Iris pigment epithelial cell (primary cell): ENCODE measurements around the gene SRSF1.
"Not testable (repeated sequence)": the region's sequence is repeated elsewhere in the genome, so short reads cannot be mapped to it uniquely, and the experiment has no call there.

ENCODE experiments used
- DNase-seq: peaks from one replicate; pipeline ENCODE4 v3.0.0-alpha.2; 2011; ENCODE audit warnings: low read depth

SRSF1 gene

GRCh38 chr17:58006924-58007780, at the start of gene SRSF1:
Gene SRSF1, minus strand, starts transcription at chr17:58007246. Its CDS starts 109 bp downstream, at chr17:58007137.
- peak; percentile 97 for DNase-seq

DNA sequence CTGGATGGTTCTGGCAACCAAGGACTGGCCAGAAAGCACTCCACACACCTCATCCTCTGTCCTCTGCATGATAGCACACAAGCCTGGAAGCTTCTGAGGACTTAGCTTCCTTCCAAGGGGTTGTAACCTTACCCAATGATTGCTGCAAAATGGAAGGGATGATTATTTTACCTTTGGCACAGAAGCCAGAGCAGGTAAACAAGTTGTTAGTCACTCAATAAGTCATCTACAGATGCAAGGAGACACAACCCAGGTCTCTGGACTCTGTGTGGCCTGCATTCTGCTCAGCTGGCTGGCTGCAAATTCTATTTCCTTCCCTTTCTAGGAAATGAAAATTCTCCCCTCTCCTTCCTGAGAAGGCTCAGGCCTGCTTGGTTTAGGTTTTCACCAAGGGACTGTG, 49.4 kb upstream of the SRSF1 start:
- DNase-seq, result no peak

- DNase-seq, result no peak
These were observed 47.6 kb upstream of the SRSF1 start for GRCh38 chr17:58054641-58055040.

DNA sequence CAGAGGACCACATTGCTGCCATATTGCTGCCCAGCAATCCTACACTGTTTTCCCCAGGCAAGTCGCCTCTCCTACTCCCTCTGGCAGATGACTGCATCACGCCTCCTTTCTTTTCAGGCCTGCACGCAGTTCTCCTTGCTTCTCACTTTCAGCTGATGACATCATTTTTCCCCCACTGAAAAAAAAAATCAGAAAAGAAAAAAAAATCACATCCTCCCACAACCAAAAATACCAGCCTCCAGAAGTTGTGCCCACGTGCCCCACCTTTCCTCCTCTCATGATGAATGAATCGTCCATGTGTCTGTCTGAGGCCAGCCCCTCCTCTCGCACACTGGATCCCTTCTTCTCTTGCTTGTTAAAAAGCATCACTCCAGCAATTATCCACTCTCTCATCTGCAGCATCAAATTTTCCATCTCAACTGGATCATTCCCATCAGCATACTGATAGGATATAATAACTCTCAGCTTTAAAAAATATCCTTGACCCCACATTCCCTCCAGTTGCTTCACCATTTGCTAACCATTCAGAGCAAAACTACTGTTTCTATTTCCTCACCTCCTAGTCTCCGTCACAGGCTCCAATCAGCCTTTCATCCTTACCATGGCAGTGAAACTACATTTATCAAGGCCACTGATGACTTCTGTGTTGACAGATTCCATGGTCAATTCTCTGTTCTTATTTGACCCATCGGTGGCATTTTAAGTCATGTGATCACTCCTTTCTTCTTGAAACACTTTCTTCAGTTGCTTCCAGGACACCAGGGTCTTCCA, 46.1 kb upstream of the SRSF1 start:
- no peak for DNase-seq

- DNase-seq, result no peak
These were observed 45.4 kb upstream of the SRSF1 start for GRCh38 chr17:58052407-58052806.

- DNase-seq, result no peak
These were observed 44.4 kb upstream of the SRSF1 start for GRCh38 chr17:58051468-58051867.

- DNase-seq, result no peak
These were observed 43.9 kb upstream of the SRSF1 start for GRCh38 chr17:58050966-58051365.

GRCh38 chr17:58049533-58049932, 42.5 kb upstream of the SRSF1 start:
- DNase-seq, result no peak

DNA sequence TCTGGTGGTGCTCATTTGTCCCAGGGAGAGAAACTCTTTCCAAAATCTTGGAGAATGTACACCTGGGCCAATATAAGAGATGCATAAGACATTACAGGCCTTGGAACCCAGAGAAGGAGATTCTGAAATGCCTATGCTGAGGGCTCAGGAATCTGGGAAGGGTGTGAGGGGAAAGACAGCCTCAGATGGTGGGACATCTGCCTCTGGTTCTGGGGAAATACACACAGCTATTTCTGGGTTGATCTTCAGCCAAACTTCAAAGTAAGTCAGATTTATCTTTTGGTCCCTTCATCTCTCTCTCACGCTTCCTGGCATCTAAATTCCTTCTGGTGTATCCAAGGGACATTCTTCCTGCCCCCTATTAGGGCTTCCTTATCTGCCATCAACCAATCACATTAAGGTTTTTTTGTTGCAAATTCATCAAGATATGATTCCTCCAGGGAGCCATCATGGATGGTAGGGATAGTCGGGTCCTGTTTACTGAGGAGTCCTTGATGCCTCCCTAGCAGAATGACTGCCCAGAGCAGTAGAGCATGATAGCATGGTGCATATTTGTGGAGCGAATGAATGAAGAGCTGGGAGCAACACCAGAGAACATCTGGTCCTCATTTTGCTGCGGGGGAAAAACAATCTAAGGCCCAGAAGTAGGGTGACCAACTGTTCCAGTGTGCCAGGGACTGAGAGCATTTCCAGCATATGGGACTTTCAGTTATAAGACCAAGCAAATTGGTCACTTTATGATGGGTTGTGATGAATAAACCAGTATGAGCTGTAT, 40.5 kb upstream of the SRSF1 start:
- no peak for DNase-seq

GRCh38 chr17:58046239-58047094, 39.4 kb upstream of the SRSF1 start:
- DNase-seq, result no peak

DNA sequence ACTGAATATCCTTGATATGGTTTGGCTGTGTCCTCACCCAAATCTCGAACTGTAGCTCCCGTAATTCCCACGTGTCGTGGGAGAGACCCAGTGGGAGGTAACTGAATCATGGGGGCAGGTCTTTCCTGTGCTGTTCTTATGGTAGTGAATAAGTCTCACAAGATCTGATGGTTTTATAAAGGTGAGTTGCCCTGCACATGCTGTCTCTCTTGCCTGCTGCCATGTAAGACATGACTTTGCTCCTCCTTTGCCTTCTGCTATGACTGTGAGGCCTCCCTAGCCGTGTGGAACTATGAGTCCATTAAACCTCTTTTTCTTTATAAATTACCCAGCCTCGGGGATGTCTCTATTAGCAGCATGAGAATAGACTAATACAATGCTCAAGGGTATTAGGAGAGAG, 37.2 kb upstream of the SRSF1 start:
- not testable (repeated sequence) for DNase-seq

- no peak for DNase-seq
These were observed 36.5 kb upstream of the SRSF1 start for GRCh38 chr17:58043221-58044181.

DNA sequence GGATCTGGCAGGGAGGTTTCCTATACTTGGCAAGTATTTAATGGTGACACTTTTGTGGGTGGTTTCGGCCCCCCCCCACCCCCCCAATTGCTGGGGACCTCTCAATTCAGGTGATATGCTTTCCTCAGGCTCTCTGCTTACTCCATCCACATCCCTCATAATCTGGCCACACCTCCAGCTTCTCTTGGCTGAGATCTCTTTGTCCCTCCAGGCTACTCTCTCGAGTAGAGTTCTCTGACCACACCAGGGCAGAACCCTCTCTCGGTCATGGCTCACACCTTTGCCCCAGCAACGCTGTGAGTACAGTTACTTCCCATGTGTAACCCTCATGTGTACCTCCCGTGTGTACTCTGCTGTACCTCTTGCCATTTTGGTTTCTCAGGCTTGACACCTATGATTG, 34.1 kb upstream of the SRSF1 start:
- no peak for DNase-seq

DNA sequence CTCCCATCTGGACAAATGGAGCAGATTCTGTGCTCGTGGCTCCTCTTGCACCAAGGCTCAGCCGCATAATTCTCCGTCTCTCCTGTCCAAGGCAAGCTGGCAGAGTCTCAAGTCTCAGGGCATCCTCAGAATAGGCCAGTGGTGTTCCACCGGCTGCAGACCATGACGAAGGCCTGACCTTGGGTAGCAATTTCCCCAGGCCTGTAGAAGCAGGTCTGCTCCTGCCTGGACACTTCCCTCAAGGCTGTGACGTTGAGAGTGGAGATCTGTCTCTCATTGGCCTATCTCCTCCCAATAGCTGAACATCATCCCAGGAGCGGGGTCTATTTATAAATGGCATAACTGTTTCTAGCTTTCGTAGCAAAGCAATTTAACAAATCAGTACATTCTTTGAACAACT, 33.3 kb upstream of the SRSF1 start:
- DNase-seq, result no peak

GRCh38 chr17:58039975-58040374, 32.9 kb upstream of the SRSF1 start:
- no peak for DNase-seq

DNA sequence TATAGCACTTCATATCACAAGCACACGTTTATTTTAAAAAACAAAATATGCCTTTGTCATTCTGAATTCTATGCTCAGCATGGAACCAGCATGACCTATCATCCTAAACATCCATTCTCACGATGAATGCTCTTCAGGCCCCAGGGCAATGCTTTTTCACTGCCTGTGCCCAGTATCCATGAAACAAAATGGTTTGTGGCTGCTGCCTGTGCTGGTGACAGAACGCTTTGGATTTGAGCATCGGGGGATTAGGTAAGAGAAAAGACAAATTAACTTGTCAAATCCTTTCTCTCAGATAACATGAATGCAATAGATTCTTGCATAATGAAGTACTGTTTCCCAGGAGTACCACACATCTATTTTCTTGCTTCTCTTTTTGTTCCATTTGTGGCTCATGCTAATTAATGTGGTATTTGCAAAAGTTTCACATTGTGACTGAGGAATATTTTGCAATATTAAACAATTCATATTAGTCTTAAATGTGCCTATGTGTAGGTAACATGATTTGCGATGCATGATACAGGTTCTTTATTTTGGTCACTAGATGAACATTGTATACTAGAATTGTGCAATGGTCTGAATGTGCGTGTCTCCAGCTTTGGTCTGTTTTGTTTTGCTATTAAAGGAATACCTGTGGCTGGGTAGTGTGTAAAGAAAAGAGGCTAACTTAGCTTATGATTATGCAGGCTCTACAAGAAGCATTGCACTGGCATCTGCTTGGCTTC, 25.8 kb upstream of the SRSF1 start:
- no peak for DNase-seq

GRCh38 chr17:58028578-58028977, 21.5 kb upstream of the SRSF1 start:
- no peak for DNase-seq

GRCh38 chr17:58020401-58020800, 13.4 kb upstream of the SRSF1 start:
- no peak for DNase-seq

GRCh38 chr17:58019521-58019920, 12.5 kb upstream of the SRSF1 start:
- no peak for DNase-seq

GRCh38 chr17:58019039-58019438, 12.0 kb upstream of the SRSF1 start:
- DNase-seq, result no peak
